AG09309 (cell line): Measurements from ENCODE around the gene THRA.

ENCODE experiments used
- DNase-seq: peaks from one replicate; pipeline ENCODE4 v3.0.0-alpha.2; 2010; ENCODE audit warnings: low read depth
- H3K4me3 ChIP-seq: 2 replicates; pipeline ENCODE4 v1.5.1; 2011; ENCODE audit warnings: mild to moderate bottlenecking, low read depth, low read length, moderate library complexity; ENCODE audit not compliant: control insufficient read depth
- TF ChIP-seq, protein P1 (sequence below): IDR thresholded peaks from 2 replicates; pipeline ENCODE4 v1.5.1; 2011; ENCODE audit warnings: mild to moderate bottlenecking, low read depth, low read length, inconsistent platforms; ENCODE audit not compliant: insufficient read depth, control insufficient read depth; ENCODE audit errors: missing control alignments

The THRA gene

DNA sequence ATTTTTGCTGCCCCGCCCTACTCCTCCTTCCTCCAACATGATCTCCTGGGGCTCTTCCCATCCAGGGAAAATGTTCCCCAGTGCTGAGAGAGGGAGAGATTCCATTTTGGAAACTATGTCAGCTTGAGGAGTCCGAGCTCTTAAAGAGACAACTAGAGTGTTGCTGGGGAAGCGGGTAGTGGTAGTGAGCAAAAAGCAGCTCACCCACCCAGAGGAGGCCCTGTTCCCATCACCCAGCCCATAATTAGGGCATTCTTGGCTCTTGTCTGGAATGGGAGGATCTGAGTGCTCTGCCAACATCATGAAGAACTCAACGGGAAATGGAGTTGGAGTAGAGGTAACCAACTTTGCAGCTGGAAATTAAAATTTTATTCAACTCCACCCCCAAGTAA, 49.9 kb downstream of the THRA start:
- TF ChIP-seq, protein P1, sequence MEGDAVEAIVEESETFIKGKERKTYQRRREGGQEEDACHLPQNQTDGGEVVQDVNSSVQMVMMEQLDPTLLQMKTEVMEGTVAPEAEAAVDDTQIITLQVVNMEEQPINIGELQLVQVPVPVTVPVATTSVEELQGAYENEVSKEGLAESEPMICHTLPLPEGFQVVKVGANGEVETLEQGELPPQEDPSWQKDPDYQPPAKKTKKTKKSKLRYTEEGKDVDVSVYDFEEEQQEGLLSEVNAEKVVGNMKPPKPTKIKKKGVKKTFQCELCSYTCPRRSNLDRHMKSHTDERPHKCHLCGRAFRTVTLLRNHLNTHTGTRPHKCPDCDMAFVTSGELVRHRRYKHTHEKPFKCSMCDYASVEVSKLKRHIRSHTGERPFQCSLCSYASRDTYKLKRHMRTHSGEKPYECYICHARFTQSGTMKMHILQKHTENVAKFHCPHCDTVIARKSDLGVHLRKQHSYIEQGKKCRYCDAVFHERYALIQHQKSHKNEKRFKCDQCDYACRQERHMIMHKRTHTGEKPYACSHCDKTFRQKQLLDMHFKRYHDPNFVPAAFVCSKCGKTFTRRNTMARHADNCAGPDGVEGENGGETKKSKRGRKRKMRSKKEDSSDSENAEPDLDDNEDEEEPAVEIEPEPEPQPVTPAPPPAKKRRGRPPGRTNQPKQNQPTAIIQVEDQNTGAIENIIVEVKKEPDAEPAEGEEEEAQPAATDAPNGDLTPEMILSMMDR = no peak
- no peak for DNase-seq
- no peak overlapping the region for H3K4me3 ChIP-seq

DNA sequence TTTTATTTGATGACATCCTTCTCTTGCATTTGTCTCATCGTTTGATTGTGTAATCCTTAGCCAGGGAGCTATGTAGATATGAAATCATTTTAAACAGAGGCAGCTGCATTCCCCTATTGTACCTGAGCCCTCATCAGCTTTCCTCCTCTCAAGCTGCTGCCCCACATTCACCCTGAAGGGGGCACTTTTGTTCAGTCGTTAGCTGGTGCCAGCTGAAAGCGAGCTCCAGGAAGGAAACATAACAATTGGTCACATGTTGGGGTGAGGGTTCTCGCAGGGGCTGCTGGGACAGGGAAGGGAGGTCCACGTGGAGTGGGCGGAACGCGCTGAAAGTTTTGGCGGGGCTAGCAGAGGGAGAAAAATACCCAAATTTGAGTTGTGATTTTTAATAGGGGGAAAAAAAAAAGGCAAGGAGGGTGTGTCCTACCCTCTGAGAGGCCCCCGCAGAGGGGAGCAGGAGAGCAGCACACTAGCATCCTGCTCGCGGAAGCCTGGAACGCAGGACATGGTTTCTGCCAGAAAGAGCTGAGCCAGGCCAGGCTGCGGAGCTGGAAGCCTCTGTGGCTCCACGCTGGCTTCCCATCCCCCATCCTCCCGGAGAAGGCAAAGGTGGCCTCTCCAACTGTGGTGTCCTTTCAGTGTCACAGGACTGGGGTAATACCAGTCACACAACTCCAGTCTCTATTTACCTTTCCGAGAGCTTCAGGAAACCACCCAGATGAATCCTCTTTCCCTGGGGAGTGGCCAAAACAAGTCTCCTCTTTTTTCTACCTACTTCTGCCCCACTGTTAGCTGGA, 50.5 kb downstream of the THRA start:
- DNase-seq = peak; percentile 88
- TF ChIP-seq, protein P1 = peak; percentile 87
- H3K4me3 ChIP-seq = peak overlapping the region; percentile 36

DNA sequence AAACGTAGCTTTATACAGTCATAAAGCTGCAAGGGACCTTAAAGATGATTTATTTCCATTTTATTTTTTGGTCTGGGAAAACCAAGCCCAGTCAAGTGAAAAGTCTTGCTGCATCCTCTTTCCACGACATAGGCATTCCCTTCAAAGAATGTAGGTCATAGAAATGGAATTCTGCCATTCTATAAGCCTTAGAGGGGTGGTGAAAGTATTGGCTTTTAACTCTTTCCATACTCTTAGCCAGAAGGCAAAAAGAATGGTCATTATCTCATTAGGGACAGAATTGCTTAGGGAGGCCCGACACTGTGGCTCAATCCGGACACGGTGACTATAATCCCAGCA, 51.1 kb downstream of the THRA start:
- TF ChIP-seq, protein P1 = no peak
- no peak overlapping the region for H3K4me3 ChIP-seq
- DNase-seq = no peak

DNA sequence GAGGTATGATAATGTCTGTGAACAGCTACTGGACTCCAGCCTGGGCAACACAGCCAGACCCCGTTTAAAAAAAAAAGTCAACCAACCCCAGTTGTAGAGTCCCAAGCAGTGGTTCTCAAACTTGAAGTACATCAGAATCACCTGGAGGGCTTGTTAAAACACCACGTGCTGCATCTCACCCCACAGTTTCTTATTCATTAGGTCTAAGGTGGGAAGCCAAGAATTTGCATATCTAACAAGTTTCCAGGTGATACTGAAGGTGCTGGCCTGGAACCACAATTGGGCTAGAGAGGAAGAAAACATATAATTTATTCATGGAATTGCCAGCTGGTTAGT, 52.3 kb downstream of the THRA start:
- H3K4me3 ChIP-seq = no peak overlapping the region
- DNase-seq = no peak
- TF ChIP-seq, protein P1 = no peak

DNA sequence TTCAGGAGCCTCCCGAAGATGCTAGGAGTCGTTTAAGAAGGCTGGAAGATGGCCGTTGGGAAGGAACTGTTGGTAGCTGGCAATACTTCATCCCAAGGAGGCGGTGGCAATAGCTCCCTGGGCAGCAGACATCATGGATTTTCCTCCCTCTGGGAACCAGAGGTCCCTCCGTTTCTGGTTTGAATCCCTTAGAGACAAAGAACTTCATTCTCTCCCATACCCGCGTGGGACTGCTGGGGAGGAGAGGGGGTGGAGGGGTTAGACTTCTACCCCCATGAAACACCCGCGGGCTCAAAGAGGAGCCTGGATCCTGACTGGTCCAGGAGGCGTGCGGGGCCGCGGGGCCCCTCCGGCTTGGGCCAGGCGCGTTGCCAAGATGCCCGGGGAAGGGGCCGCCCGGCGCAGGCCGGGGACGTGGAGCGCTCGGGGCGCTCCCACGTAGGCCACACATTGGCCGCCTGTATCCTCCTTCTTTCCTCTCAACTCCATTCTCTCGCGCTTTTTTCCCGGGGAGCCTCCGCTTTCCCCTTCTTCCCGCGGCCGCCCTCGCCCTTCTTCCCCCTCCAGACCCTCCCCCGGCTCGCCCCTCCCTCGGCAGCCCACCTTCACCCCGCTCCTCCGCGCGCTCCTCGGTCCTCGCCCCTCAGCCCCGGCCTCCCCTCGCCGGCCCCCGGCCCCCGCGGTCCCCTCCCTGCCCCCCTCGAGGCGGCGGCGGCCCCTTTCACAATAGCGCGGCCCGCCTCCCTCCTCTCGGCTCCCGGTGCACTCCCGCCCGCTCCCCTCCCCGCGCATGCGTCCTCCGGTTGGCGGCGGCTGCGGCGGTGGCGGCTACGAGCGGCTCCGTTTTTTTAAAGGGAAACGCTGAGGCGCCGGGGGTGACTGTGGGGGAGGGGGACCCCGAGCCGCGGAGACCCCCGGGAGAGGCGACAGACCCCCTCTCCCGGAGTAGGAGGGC, 58.7 kb downstream of the THRA start, which contains the start of gene MSL1:
Gene MSL1 (plus strand): TSS at position 791 of the 955 bp plus-strand sequence. CDS start 642 bp downstream, outside the sequence.
- H3K4me3 ChIP-seq = peak within 1 kb of the TSS; percentile 95
- TF ChIP-seq, protein P1 = no peak
- DNase-seq = no peak

DNA sequence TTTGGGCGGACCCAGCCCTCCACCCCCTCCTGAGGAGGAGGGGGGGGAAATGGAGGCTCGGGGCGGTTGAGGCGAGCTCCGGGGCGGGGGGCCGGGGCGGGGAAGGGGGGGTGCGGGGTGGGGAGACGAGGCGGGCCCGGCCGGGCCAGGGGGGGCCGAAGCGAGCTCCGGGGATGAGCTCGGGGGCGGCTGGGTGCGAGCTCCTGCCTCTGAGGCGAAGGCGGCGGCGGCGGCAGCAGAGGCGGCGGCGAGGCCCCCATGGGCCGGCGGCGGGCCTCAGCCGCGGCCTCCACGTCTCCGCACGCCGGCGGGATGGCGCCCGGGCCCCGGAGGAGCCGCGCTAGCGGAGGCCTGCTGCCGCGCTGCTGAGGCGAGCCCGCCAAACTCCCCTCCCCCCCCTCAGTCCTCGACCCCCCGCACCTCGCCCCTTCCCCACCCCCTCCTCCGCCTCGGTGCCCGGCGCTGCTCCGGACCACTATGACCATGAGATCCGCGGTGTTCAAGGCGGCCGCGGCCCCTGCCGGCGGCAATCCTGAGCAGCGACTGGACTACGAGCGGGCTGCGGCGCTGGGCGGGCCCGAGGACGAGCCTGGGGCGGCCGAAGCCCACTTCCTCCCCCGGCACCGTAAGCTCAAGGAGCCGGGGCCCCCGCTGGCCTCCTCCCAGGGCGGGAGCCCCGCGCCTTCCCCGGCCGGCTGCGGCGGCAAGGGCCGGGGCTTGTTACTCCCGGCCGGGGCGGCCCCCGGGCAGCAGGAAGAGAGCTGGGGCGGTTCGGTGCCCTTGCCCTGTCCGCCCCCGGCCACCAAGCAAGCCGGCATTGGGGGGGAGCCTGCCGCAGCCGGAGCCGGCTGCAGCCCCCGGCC, 59.6 kb downstream of the THRA start:
- H3K4me3 ChIP-seq = peak overlapping the region; percentile 95
- TF ChIP-seq, protein P1 = no peak
- no peak for DNase-seq
